HT-29 (cell line): ENCODE measurements around the gene FBLN7. TPM values are rescaled to one million over a fixed set of nuclear protein-coding genes. Genes with fewer than 3 reads are reported as not detected.
A peak's percentile ranks its signal among the peaks of the same experiment; 100 is the strongest.
"Not testable (repeated sequence)": the region's sequence is repeated elsewhere in the genome, so short reads cannot be mapped to it uniquely, and the experiment has no call there.

Experiments used
- DNase-seq: peaks from one replicate; pipeline ENCODE4 v3.0.0-alpha.2; 2015; ENCODE audit warnings: low spot score
- total RNA-seq: library from RNA; depleted of rRNA; stranded (reverse); fragments of >200 nt; shearing (Covaris generic); gene quantifications from 2 replicates; pipeline ENCODE4 v1.2.3, GENCODE V29; 2014

FBLN7 gene
- total RNA-seq, 1 experiment from 2014 or later = 0.05 TPM

DNA sequence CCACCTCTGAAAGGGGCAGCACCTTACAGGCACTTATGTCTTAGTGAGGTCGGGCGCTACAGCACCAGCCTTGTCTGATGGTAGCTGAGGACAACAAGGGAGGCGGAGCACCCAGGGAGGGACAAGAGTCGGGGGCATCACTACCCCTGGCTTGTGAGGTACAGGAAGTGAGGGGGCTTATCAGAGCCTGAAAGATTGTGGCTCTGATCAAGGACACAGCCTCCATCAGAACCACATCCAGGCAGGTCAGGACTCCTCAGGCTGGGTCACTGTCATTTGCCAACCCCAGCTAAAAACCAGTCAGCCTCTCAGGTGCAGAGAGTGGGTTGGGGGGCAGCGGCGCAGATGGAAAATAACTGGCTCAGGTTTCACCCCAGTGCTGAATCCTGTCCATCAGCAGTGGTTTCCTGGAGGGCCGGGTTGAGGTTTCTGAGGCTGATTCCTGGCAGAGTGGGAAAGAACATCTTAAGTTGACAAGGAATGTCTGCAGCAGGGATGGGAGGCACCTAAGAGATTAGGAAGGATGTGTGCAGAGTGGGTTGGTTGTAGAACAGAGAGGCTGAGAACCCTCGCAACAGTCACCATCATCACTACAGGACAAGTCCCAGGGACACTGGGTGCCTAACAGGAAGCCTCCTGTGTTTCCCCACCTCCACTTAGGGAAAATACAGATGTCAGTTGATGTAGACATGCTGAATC, 45.3 kb downstream of the FBLN7 start:
- no peak for DNase-seq

DNA sequence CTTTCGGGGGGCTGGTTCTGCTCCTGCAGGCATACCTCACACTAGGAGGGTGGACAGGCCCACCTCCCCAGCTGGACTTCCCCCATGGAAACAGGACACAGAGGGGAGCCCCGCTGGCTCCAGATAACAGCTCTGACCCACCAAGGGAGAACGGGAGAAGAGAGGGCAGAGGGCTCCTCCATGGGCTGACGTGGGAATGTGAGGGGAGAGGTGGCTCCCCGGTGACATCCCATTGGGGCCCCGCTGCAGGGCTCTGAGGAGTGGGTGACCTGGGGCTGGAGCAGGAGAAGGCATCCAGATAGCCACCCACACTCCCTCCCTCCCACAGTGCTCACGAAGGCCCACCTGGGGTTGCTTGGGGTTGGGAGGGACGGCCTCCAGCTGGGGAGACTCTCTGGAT, 45.9 kb downstream of the FBLN7 start:
- no peak for DNase-seq

DNA sequence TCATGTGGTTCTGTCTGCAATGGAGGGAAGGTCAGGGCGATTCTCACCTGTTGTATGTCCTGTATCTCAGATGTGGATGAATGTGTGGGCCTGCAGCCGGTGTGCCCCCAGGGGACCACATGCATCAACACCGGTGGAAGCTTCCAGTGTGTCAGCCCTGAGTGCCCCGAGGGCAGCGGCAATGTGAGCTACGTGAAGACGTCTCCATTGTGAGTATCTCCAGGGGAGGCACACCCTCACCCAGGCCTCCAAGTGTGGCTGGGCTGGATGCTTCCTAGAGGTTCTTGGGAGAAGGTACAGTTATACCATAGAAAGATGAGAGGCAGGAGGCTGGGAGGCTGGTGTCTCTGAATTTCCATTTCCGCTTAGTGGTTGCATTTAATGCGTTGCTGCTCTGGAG, 46.9 kb downstream of the FBLN7 start:
- DNase-seq = no peak

DNA sequence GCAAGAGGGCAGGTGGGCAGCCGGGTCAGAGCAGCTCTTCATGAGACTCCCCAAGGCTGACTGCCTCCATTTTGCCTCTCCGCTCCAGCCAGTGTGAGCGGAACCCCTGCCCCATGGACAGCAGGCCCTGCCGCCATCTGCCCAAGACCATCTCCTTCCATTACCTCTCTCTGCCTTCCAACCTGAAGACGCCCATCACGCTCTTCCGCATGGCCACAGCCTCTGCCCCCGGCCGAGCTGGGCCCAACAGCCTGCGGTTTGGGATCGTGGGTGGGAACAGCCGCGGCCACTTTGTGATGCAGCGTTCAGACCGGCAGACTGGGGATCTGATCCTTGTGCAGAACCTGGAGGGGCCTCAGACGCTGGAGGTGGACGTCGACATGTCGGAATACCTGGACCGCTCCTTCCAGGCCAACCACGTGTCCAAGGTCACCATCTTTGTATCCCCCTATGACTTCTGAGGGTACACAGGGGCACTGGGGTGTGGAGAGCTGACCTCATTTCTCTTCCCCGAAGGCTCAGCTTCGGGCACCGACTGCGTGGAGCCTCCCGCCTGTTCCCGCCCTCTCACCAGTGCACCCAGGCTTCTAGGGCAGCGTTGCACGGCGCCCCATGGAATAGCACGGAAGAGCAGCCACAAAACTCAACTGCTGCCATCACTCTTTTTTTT, 49.0 kb downstream of the FBLN7 start:
- no peak for DNase-seq

DNA sequence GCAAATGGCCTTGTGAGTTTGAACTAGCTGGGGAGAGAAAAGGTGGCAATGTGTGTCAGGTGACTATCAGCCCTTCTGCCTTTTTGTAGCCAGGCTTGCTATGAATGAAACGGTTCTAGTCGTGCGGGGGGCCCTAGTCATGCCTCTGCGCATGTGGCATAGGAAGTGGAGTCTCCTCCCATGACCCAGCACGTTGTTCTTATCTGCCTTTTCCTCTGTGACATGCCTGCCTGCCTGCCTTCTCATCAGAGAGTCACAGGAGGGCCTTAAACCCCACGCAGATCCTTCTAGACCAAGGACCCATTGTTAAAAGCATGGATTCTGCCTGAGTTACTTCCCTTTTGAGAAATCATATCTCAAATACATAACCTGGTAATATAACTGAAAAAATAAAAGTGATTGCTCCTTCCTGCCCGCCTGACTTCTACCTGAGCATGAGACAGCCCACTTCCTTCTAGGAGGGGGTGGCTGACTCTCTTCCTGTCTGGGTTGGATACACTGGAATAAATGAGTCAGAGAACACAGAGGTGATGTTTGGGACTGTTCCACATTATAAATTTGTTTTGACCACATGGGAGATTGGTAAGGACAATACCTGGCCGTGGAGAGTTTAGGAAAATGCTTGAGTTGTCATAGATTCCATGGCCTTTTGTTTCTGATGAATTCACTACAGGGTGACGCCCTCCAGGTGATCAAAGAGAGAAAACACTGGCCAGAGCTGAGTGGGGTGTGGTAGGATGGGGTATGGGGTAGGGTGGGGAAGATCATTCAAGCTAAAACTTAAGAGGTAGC, 49.8 kb downstream of the FBLN7 start:
- no peak for DNase-seq

DNA sequence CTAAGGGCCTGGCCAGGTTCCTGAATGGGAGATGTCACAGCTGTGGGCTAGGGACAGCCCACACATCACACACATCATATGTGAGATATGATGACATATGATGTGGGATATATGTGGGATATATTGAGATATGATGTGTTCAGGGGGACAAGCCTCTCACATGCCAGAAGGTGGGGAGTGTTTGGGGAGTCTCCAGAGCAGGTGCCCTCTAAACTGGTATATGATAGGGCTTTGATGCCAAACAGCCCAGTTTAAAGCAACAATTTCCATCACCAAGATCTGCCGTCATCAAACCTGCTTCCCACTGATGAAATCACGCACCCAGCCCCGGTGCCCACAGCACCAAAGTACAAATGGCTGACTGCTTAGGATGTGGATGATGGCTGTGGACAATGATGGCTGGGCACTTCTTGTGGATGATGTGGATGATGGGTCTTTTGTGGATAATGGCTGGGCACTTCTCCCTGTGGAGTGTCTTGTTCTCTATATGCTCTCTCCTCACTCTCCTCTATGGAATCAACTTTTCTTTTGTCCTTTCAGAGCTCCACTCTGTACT, 50.9 kb downstream of the FBLN7 start:
- DNase-seq = no peak

DNA sequence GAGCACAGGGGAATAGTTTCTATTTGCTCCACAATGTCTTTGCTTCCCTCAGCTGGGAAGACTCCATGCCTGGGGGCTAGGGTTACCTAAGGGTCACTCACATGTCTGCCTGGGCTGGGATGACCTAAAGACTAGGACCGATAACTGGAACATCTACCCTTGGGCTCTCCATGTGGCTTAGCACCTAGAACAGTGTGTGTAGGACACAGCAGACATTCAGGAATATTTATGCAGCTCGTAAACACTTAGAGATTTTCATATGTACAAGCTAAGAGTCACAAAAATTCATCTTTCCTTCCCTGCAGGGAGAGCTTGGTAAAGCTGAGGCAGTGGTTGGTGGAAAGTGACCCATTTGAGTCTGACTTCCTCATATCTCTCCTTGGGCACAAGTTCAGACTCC, 55.8 kb downstream of the FBLN7 start:
- no peak for DNase-seq

DNA sequence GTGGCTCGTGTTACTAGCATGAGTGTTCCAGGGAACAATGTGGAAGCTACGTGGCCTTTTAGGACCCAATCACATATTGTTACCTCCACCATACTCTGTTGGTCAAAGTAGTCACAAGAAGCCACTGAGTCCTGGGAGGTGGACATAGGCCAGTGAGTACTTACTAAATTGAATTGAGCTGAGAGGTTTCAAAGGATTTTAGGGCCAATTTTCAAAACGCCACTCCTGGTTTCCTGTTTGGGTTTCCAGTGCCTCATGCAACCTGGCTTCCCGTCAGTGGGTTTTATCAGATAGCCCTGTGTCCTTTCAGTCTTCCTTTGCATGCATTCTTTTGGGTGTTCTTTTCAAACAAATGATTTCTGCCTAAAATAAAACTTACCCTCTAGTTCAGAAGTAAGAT, 56.3 kb downstream of the FBLN7 start:
- no peak for DNase-seq

DNA sequence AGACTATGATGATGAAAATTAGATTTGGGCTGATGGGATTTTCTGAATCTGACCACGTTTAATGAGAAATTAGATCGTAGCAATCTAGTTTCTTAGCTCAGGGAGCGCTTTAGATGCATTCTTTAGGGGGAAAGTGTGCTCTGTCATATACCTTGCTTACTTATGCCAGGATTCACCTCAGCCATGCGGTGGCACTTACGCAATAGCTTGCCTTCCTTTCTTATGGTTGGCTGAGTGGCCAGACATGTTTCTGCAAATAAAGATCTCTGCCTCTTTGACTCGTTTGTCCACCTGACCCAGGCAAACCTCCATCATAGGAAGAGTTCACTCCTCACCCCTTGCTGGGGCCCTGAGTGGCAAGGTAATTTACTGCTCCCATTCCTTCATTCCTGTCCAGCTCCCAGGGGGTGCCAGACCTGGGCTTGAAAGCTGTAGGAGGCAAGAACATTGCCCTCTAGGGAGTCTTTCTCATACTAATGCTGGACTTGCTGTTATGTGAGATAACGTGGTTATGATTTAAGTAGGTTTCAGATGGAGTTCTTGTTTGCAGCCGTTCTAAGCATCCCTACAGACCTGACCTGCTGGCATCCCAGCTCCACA, 57.1 kb downstream of the FBLN7 start:
- DNase-seq = no peak

DNA sequence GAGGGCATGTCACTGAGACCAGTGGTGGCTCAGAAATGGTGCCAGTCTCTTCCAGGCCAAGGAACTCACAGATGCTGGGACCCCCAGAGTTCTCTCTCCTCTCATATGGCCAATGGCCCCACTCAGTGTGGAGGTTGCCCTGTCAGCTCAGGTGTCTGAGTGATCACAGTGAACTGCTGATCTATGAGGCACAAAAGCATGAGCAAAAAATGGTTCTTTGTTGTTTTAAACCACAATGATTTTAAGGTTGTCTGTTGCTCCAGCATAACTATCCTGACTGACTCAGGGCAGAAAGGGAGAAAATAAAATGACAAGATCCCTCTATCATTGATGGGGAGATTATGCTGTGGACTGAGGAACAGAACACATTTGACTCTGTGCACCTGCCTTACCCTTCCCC, 57.8 kb downstream of the FBLN7 start:
- no peak for DNase-seq

DNA sequence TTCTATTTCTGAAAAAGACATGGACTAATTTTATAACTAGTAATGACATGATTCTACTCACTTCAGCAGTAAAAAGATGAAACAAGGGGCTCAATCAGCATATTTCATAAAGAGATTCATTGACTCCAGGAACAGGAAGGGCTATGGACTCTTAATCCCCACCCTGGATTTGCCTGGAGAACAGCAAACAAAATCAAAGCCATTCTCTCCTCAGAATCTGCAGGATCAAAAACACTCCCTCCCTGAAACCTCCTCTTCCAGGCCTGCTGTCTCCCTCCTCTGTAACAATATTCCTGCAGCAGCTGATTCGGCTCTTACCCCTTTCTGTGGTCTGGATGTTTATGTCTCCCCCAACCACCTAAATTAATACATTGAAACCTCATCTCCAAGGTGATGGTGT, 59.7 kb downstream of the FBLN7 start:
- no peak for DNase-seq

DNA sequence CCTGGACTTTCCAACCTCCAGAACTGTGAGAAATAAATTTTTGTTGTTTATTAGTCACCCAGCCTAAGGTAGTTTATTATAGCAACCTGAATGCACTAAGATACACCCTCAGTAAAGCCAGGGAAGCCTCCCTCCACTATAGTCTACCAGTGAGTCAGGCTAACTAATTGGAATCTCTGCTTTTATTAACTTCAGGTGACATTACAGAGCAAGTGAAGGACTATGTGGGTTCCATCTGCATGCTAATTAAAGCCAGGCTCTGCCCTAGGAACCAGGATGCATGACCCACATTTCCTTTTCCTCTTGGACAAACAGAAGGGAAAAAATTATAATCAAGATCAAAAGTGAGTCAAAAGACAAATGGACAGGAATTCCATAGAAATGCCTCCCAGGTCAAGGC, 60.6 kb downstream of the FBLN7 start:
- DNase-seq = no peak

DNA sequence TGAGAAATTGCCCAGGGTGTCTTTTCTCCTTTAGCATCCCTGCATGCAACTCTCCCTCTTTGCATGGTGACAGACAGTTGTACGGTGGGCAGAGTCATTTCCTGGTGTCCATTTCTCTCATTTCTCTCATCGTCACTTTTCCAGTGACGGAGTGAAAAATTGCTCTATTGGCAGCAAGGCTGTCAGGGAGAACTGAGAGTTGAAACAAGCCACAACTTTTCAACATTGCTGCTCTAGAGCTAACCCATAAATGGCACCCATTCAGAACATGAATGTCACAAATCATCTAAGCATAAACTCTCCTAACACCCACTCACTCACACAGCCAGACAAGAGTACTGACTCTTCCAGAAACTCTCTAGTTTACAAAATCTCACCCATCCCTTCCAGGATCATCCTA, 61.0 kb downstream of the FBLN7 start:
- DNase-seq = no peak

DNA sequence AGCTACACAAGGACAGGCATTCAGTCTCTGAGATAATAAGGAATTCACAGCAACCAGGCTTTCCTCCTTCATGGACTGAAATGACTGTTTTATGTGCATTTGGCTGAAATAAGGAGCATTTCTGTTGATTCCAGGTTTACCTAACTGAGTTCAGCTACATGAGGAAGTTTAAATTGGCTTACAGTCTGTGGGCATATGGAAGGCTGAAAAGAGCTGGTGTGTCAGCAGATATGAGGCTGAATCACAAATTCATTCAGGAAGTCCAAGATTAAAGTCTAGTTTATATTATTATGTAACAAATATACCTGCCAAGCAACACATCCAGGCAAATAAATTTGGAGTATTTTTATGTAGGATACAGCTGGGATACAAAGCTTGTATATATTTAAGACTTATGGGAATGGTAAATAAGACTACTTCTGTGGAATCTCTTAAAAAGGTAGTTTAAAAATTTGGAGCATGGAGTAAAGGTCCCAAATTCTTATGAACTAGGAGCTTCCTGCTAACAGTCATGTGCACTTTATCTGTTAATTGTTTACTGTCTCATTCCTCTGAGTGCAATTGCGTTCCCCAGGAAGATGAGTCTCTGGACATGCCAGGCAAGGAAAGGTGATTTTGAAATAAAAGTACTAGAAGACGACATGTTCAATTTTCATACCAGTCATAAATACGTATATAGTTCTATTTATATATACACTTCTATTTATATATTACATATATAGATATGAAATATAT, 63.7 kb downstream of the FBLN7 start:
- no peak for DNase-seq

DNA sequence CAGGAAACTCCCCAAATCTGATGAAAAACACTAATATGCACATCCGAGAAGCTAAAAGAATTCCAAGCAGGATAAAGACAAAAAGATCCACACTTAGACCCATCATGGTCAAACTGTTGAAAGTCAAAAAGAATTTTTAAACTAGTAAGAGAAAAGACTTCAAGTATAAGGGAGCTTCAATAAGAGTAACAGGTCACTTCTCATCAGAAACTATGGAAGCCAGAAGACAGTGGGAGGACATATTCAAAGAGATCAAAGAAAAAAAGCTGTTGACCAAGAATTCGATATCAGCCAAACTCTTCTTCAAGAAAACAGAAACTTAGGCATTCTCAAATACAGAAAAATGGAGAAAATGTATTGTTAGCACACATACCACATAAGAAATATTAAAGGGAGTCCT, 66.2 kb downstream of the FBLN7 start:
- no peak for DNase-seq

DNA sequence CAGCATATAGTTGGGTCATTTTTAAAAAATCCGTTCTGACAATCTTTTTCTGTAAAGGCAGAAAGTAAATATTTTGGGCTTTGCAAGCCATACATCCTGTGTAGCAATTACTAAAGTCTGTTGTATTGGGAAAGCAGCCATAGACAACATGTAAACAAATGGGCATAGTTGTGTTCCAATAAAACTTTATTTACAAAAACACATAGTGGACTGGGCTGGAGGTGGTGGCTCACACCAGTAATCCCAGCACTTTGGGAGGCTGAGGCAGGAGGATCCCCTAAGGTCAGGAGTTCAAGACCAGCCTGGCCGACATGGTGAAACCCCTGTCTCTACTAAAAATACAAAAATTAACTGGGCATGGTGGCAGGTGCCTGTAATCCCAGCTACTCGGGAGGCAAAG, 69.7 kb downstream of the FBLN7 start:
- DNase-seq = not testable (repeated sequence)

DNA sequence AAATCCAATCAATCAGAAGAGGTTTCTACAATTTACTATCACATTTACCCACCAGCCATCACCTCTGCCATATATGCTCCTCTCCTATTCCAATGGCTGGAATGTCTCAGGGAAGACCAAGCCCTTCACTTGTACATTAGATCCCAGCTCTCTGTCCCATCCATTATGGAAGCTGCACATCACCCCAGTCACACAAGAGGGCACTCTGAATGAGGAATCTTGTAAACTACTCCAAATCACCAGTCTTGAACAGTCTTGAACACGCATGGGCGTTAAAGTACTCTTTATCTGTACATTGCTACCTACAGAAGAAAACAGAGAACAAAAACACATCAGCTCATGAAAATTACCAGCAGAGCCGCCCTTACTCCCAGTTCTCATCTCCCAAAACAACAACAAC, 78.0 kb downstream of the FBLN7 start:
- peak; percentile 12 for DNase-seq

DNA sequence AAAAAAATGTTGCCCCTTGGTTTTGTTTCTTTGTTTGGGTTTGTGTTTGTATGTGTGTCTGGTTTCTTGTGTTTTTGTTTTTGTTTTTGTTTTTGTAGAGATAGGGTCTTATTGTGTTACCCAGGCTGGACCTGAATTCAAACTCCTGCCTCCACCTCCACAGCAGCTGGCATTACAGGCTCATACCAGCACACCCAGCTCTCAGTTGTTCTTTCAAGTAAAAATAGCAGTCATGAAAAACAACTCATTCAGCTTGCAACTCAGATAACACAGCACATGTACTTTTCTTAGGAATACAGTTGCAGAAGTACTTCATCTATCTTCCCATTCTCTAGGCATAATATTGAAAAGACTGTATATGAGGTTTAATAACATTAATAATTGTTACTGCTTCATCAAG, 79.7 kb downstream of the FBLN7 start:
- DNase-seq = no peak

DNA sequence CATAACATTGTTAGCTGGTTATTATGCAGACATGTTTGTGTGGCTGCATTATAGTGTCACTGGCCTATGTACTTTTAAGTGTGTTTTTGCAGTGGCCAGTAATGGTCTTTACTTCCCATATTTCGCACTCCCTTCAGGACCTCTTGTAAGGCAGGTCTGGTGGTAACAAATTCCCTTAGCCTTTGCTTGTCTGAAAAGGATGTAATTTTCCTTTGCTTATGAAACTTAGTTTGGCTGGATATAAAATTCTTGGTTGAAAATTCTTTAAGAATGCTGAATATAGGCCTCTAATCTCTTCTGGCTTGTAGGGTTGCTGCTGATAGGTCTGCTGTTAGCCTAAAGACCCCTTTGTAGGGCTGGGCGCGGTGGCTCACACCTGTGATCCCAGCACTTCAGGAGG, 82.0 kb downstream of the FBLN7 start:
- no peak for DNase-seq

DNA sequence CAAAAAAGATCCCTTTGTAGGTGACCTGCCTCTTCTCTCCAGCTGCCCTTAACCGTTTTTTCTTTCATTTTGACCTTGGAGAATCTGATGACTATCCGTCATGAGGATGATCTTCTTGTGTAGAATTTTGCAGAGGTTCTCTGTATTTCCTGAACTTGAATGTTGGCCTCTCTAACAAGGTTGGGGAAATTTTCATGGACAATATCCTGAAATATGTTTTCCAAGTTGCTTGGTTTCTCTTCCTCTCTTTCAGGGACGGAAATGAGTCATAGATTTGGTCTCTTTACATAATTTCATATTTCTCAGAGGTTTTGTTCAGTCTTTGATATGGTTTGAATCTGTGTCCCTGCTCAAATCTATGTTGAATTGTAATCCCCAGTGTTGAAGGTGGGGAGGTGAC, 82.6 kb downstream of the FBLN7 start:
- DNase-seq = no peak

DNA sequence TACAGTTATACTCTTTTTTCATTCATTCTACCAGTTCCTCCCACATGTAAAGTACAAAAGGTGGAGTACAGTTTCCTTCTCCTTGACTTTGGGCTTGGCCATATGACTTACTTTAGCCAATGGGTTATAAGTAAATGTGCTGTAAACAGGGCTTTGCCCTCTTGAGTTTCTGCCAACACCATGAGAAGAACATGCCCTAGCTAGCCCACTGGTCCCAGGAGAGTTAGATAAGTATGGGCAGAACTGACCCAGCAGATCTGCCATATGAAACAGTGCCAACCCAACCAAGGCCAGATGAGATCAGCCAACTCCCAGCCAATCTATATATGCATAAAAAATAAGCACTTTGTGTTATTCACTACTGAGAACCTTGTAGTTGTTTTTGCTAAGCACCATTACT, 91.2 kb downstream of the FBLN7 start:
- no peak for DNase-seq
